Stimulated activated CD8-positive, alpha-beta memory T cell treated with anti-CD3 and anti-CD28 coated beads, Interleukin-2, amount 100 ng/mL, for 1 hour (primary cell): ENCODE results near the gene AQP4.

ENCODE experiments used
- DNase-seq, 2 donors: peaks; one replicate each; pipeline ENCODE4 v3.0.0-alpha.2; 2020; ENCODE audit warnings: low read depth in 2 of 2

AQP4 gene

DNA sequence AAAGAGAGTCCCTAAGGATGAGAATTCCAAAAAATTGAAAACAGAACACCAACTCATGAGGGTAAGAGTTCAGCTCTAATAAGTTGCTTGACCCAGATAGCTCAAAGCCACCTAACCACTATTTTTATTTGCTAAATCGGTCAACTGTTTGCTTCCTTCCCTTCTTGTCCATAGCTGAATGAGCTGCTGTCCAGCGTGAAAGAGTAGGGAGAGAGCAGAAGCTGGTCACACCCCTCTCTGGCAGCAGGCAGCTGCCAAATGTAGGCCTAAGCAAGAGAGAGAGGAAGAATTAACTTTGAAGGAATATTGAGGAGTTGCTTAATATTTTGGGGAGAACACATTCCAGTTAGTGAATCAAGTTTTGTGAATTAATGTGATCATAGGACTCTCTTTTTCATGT, 25.9 kb downstream of the AQP4 start:
- no peak for DNase-seq

DNA sequence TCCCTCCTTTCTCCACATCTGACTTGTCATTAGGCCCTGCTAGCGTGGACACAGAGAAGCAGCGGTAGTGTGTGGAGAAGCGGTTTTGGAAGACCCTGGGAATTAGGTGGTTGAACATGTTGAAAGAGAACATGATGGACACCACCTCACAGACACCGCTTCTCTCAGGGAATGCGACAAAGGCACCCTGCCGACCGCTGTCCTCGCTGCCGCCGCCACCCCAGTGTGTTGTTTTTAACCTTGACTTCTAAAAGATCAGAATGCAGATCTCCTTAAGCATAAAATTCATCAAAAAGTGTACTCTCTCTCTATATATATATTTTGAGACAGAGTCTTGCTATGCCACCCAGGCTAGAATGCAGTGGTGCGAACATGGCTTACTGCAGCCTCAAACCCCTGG, 33.2 kb downstream of the AQP4 start:
- DNase-seq = no peak

DNA sequence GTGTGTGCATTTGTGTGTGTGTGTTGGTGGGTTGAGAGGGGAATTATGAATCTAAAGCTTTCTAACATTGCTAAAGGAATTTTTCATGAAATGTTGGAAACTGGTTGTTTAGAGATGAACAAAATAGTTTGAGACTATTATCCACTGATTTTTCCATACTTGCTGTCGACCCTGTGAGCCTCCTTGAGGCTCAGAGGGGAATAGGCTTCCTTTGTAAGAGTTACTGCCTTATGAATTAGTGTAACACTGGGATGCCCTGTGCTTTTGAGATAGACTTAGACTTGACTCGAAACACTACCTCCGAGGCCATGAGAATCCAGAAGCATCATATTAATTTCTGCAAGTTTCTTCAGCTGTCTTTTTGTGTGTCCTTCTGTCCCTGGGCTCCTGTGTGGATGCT, 37.9 kb downstream of the AQP4 start:
- no peak for DNase-seq

DNA sequence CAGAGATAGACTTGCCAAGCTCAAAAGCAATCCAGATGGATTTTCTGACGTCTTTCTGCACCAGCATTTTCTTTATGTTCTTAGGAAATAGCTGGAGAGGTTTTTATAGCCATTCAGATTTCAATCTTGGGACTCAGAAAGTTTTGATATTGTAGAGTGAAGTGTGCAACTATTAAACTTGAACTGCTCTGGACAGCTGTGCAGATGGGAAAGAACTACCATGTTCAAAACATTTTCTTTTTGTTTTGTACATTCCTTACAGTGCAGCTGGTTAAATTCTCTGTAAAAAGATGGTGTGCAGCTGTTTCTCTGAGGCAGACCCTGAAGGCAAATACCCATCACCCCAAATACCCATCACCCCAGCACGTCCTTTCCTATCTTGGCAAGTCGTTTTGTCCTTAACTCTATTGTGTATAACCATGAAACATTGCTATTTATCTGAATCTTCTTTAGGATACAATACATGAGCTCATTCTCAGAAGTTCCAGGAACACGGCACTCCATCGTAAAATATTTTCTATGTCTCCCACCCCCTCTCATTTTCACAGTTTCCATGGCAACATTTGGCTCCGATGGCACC, 38.8 kb downstream of the AQP4 start:
- DNase-seq = no peak

DNA sequence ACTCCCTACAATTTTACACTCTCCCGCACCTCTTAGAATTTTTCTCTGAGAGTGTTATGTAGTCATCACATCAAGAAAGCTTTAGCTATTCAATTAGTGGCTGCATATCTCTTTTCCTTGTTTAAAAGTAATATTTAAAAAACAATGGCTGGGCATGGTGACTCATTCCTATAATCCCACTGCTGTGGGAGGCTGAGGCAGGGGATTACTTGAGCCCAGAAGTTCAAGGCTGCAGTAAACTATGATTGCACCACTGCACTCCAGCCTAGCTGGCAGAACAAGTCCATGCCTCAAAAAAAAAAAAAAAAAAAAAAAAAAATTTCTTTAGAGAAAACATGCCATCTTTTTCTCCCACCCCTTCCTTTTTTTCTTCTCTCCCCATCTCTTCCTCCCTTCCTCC, 44.3 kb downstream of the AQP4 start:
- no peak for DNase-seq

DNA sequence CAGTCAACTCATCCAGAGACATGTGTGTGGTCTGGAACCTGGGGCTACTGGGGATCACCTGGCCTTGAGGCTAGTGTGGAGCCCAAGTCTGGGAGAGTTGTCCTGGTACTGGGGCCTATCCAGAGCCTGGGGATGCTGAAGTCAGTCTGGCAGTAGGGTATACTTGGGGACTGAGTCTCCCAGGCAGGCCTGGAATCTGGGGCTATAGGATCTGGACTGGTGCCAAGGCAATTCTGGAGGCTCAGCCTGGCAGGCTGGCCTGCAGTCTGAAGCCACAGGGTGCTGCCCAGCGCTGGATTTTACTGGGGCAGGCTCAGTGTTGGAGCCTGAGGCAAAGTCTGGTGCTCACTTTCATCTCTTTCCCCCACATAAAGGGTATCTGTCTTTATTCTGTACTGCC, 46.5 kb downstream of the AQP4 start:
- no peak for DNase-seq

DNA sequence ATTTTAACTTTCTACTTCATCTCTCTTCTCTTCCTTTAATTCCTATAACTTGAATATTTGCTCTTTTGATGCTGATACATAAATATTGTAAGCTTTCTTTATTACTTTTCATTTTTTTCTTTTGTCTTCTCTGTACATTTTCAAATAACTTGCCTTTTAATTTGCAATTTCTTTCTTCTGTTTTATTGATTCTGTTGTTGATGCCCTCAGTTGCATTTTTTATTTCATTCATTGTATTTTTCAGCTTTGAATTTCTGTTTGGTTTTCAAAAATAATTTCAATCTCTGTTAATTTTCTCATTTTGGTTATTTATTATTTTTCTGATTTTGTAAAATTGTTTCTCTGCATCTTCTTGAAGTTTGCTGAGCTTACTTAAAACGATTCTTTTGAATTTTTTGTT, 47.0 kb downstream of the AQP4 start:
- DNase-seq = no peak

DNA sequence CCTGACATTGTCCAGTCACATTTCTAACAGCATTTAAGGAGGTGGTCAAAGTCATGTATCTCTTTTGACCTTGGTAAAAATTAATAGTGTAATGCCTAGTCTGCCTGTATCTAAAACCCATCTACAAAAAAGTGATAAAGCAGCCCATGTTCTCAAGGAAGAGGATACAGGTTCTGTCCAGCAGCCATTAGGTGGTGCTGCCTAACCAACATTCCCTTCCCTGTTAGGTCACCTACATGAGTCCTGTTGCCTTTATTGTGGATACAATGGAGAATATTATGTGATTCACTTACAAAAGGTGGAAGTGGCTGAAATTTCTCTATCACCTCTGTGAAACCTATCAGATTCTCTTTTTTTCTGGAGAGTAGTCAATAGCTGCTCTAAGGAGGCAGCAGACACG, 52.5 kb downstream of the AQP4 start:
- no peak for DNase-seq

DNA sequence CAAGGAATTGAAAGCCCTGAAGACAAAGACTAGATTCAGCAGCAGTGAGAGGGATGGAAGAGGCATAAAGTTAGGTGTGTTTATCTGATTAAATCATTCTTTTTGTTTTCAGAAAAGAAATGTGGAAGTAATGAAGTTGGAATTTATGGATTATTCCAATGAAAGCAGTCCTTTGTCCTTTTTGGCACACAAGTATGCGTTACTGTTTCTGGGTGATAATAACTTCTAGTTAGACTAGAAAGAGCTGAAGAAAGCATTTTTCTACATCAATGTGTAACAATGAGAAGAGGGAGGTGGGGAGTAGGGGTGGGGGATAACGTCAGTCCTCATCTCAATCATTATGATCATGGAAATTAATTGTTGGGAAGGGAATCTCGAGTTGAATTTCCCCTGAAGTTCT, 53.0 kb downstream of the AQP4 start:
- DNase-seq = no peak

DNA sequence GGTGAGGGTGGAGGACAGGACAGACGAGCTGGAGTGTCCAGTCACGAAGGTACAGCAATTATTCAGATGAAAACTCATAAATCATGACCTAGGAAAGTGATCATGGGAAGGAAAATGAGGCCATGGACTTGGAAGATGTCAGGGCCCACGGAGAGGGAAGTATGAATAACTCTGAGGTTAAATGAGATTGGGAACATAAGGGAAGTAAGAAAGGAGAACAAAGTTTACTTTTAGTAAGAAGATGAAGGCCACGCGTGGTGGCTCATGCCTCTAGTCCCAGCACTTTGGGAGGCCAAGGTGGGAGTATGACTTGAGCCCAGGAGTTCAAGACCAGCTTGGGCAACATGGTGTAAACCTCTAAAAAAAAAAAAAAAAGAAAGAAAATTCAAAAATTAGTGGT, 56.2 kb downstream of the AQP4 start:
- no peak for DNase-seq

DNA sequence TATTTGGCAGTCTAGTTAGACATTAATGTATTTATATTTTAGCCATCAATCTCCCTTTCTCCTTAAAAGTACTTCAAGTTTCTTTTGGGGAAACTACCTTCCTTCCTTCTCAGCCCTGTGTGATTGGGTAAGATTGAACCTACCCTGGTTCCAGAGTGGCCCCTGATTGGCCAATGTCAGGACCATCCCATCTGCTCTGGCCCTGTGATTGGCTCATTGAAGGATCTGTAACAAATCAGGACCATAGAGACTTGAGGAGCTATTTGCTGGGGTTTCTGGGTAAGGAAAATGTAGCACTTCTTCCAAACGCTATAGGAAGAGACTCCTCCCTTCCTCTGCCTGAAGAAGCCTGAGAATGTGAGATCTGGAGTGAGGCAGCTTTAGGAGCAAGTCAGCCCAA, 59.3 kb downstream of the AQP4 start:
- no peak for DNase-seq

DNA sequence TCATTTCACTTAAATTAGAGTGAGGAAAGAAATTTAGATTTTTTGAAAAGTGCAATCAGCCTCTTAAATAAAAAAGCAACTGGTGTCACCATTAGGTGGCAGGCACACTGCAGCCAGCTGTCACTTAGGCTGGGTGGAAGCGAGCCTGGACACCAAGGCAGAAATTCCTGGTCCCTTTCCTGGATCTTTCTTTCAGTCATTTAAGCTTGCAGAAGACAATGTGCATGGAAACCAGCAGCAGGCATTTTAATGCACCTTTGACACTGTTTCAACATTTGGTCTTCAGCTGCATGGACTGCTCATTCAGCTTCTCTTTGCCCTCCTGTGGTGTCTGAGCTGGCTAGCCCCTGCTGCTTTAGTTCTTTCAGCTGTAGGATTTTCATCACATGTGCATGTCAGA, 61.0 kb downstream of the AQP4 start:
- no peak for DNase-seq

DNA sequence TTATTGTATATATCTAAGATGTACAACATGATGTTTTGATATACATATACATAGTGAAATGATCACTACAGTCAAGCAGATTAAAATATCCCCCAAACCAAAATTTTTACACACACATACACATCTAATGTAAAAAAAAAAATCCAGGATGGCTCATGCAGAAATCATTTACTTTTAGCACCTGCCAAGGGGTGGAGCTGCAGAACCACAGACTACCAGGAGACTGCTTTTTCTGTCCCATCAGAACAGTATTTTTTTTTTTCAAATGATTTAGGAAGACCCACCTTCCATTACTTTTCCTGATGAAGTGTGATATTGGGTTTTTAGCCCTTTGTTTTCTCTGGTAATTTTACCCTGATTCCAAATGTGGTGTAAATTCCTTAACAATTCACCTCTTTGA, 61.9 kb downstream of the AQP4 start:
- DNase-seq = no peak

DNA sequence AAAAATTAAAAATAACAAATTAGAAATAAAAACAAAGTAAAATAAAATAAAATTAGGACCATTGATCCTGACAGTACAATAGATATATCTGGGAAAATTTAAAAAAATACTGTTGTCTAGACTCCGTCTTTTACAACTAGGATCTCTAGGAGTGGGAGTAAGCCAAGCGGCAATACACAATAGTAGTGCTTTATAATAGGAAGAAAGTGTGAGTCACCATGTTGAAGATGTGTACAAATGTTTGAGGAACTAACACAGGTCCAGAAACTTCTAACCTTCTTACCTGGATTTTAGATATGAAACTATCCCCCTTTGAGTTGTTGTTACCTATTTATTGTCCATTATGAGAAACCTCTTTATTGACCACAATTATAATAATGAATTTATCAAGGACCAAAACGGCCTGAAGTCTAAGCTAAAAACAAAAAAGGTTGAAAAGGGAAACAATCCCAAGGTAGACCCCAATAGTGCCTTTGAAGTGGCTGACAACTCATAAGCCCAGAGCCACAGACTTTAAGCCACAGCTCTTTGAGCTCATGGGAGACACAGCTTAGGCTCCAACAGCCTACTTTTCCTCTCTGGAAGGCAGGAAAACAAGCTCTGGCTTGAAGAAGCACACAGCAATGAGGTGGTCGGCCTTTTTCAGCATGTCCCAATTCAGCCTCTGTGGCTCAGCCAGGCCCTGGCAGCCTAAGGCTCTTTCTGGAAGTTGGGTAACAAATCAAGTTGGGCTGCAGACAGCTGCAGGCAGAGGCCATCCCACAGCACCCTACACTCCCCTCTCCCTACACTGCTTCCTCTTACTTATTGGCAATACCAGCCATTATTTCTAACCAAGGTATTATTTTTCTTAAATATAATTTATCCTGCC, 62.9 kb downstream of the AQP4 start:
- DNase-seq = no peak
